GM13977 (cell line): ENCODE measurements around the gene FSTL4.

Experiments
- DNase-seq: peaks from one replicate; pipeline ENCODE4 v3.0.0; 2012; ENCODE audit warnings: low spot score
- CTCF ChIP-seq: IDR thresholded peaks from 2 replicates; pipeline ENCODE4 v1.5.1; 2012; ENCODE audit warnings: mild to moderate bottlenecking, control low read depth; ENCODE audit not compliant: insufficient read depth; ENCODE audit errors: extremely low read depth, missing control alignments
- in situ Hi-C: fragments of 300-500 bp; cut with MboI; formaldehyde crosslinking; loops from one replicate; pipeline ENCODE4 v1.12.0; 2022; ENCODE audit warnings: low sequenced_read_pairs, low pct_unique_long_range_greater_than_20kb, mixed read lengths, inconsistent platforms; ENCODE audit not compliant: unreplicated experiment

FSTL4 gene

GRCh38 chr5:133147815-133148567 lies 464.4 kb downstream of the FSTL4 start:
- in situ Hi-C loops, result no loop called here
- DNase-seq, result no peak
- TF ChIP-seq CTCF, result no peak

- no peak for DNase-seq
- no peak for TF ChIP-seq CTCF
- in situ Hi-C loops, result no loop called here
Observed at GRCh38 chr5:133147411-133147810, 464.9 kb downstream of the FSTL4 start.
